ENCODE measurements around the gene ANKRD17. TPM values are rescaled to one million over a fixed set of nuclear protein-coding genes. Genes with fewer than 3 reads are reported as not detected.

Gene ANKRD17
- total and polyA plus RNA-seq, 9 of the 15 experiments (the other 6 are each of a cell fraction or from before 2014, with no cell fraction given): 25.5 to 86.9 (median 52.2) TPM

DNA sequence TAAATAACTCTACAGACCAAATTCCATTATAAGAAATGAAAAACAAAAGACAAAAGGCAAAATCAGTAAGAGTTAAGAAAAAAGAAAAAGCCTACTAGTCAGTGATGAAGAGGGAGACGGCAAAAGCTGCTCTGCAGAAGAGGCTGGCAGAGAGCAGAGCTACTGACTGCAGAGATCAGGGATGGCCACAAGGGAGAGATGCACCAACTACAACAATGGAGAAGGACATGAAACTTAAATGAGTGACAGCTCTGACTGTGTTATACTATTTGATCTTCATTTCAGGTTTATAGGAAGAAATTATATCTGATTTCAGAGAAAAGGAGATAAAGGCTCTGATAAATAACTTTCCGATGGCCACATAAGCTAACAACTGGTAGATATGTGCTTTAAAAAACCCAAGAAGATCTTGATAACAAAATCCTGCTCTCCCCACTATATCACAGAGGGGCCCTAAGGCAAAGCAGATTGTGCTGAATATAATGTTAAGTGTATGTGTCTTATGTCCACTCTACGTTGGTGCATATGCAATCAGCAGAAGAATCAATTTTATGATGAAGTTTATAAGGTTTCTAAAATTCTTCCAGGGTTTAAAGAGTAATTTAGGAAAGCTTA is 130.7 kb downstream of the ANKRD17 start:
- peak in 2 of 4 experiments; percentile 13 to 16 for DNase-seq (ENCODE audit: extremely low read depth in 1 of 4, low spot score in 3 of 4)
- FAIRE-seq: no peak
- no peaks in the 10 kb centered on the region for H3K9me1 ChIP-seq (ENCODE audit: control insufficient read depth, insufficient read depth, low read length)
- H3K4me2 ChIP-seq (ENCODE audit: insufficient read depth, low read length): no peak overlapping the region
- H3K9ac ChIP-seq (ENCODE audit: insufficient read depth in 1 of 2, low read depth in 2 of 2, low read length in 2 of 2): no peak overlapping the region
- no peaks in the 10 kb centered on the region for H4K20me1 ChIP-seq (replicated peaks; ENCODE audit: control insufficient read depth, insufficient read depth, low read length)
- ATAC-seq: peak; percentile 89
- H3K36me3 ChIP-seq (ENCODE audit: control insufficient read depth, insufficient read depth, low read length): peaks cover 85% of the 10 kb centered on the region
- no peak overlapping the region for H2AFZ ChIP-seq (ENCODE audit: low read depth, low read length)
- TF ChIP-seq RAD21 (CRISPR knock-in tag; conservative IDR thresholded peaks at IDR 0.05 in 1 of 2, IDR thresholded peaks at IDR 0.05 in 1 of 2): peak in 1 of 2 experiments; percentile 16; a peak in 2 of 4 replicates
- no peak for TF ChIP-seq TRIM28 (IDR thresholded peaks at IDR 0.05)
- TF ChIP-seq, protein P1, sequence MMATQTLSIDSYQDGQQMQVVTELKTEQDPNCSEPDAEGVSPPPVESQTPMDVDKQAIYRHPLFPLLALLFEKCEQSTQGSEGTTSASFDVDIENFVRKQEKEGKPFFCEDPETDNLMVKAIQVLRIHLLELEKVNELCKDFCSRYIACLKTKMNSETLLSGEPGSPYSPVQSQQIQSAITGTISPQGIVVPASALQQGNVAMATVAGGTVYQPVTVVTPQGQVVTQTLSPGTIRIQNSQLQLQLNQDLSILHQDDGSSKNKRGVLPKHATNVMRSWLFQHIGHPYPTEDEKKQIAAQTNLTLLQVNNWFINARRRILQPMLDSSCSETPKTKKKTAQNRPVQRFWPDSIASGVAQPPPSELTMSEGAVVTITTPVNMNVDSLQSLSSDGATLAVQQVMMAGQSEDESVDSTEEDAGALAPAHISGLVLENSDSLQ (IDR thresholded peaks at IDR 0.05): peak; percentile 90
- TF ChIP-seq, protein P2, sequence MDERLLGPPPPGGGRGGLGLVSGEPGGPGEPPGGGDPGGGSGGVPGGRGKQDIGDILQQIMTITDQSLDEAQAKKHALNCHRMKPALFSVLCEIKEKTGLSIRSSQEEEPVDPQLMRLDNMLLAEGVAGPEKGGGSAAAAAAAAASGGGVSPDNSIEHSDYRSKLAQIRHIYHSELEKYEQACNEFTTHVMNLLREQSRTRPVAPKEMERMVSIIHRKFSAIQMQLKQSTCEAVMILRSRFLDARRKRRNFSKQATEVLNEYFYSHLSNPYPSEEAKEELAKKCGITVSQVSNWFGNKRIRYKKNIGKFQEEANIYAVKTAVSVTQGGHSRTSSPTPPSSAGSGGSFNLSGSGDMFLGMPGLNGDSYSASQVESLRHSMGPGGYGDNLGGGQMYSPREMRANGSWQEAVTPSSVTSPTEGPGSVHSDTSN (CRISPR knock-in tag; IDR thresholded peaks at IDR 0.05; ENCODE audit: low read depth): no peak
- TF ChIP-seq, protein P2 (tag; conservative IDR thresholded peaks at IDR 0.05; ENCODE audit: low read depth): peak; percentile 58; the same call in 1 of the 2 replicates
- TF ChIP-seq, protein P3, sequence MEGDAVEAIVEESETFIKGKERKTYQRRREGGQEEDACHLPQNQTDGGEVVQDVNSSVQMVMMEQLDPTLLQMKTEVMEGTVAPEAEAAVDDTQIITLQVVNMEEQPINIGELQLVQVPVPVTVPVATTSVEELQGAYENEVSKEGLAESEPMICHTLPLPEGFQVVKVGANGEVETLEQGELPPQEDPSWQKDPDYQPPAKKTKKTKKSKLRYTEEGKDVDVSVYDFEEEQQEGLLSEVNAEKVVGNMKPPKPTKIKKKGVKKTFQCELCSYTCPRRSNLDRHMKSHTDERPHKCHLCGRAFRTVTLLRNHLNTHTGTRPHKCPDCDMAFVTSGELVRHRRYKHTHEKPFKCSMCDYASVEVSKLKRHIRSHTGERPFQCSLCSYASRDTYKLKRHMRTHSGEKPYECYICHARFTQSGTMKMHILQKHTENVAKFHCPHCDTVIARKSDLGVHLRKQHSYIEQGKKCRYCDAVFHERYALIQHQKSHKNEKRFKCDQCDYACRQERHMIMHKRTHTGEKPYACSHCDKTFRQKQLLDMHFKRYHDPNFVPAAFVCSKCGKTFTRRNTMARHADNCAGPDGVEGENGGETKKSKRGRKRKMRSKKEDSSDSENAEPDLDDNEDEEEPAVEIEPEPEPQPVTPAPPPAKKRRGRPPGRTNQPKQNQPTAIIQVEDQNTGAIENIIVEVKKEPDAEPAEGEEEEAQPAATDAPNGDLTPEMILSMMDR (IDR thresholded peaks at IDR 0.05 in 2 of 3, conservative IDR thresholded peaks at IDR 0.05 in 1 of 3; ENCODE audit: insufficient read depth in 2 of 3, low read depth in 1 of 3, low read length in 3 of 3): peak; percentile 8 to 26 (median 24); a peak in 2 of 6 replicates
- peak; percentile 9 for TF ChIP-seq MEIS2 (IDR thresholded peaks at IDR 0.05; ENCODE audit: partially characterized antibody)
- TF ChIP-seq ZNF41 (CRISPR knock-in tag; conservative IDR thresholded peaks at IDR 0.05): peak; percentile 82
- no peak for TF ChIP-seq NCOA1 (IDR thresholded peaks at IDR 0.05; ENCODE audit: low read depth)
- H3K27ac ChIP-seq (ENCODE audit: extremely low read depth, low read depth, low read length): no peak overlapping the region
- no peaks in the 10 kb centered on the region for H3K27me3 ChIP-seq (ENCODE audit: control insufficient read depth in 2 of 2, insufficient read depth in 2 of 2, low read length in 2 of 2)
- WGBS (ENCODE audit: insufficient coverage, low coverage, missing lambda C conversion rate): 66% methylated on average over 3 of the region's 3 CpGs
- no peaks in the 10 kb centered on the region for H3K9me3 ChIP-seq (replicated peaks; ENCODE audit: control insufficient read depth, insufficient read depth, low read depth, low read length)
- H3K79me2 ChIP-seq (ENCODE audit: control insufficient read depth, insufficient read depth, low read length): peaks cover 17% of the 10 kb centered on the region; the same call in 2 of the 3 replicates
- BruUV-seq (replicated peaks): no TSS peak
- ChIA-PET POLR2A (interaction anchor here (1.1 to 1.5 kb wide), 3 partner anchors 10 to 21 kb away, joined by 3 to 4 read pairs (median 3); no protein-coding TSS in a partner anchor), CTCF (ENCODE audit: low intra/inter-chr PET ratio) (no interaction called here)
- no peaks in the 10 kb centered on the region for H3K4me1 ChIP-seq (replicated peaks in 1 of 2; ENCODE audit: control insufficient read depth in 2 of 2, insufficient read depth in 2 of 2, low read length in 2 of 2)
- intact Hi-C loops (cut with micrococcal nuclease): loop anchor here (5.0 kb wide), 1 partner anchor 129 kb away; the partner anchor contains the start of gene ANKRD17
- in situ Hi-C loops (cut with MboI): no loop called here
- no peak overlapping the region for H3K4me3 ChIP-seq
